Measurements from ENCODE around the gene VPS35L.

Gene VPS35L

DNA sequence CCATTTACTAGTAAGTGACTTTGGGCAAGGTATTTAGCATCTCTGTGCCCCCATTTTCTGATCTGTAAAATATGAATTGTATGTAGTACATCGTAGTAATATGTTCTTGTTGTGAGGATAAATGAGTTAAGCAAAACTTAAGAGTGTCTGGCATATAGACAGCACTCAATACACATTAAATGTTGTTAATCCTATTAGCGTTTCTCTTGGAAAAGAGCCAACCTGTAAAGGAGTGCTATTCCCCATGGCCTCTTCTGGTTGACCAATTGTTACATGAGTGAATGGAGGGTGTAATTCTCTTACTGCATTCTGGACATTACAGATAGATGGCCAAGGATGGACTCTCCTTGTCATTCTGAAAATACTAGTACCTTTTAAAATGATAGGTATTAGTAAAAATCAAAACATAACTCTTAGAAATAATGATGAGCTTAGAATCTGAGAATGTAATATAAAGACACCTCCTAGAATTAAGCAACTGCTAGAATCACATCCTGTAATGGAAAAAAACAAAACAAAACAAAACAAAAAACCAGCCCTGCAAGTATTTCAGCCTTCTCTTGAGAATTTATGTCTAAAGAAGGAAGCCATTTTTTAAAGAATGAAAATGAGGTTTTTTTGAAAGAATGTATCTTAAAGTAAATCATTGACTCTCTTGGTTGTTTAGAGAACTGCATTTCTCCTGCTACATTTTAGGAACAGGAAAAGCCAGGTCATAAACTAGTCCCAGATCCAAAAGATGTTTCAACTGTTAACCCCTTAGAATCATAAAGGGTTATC, 193.1 kb downstream of the VPS35L start:
- DNase-seq (ENCODE audit: low spot score): no peak

DNA sequence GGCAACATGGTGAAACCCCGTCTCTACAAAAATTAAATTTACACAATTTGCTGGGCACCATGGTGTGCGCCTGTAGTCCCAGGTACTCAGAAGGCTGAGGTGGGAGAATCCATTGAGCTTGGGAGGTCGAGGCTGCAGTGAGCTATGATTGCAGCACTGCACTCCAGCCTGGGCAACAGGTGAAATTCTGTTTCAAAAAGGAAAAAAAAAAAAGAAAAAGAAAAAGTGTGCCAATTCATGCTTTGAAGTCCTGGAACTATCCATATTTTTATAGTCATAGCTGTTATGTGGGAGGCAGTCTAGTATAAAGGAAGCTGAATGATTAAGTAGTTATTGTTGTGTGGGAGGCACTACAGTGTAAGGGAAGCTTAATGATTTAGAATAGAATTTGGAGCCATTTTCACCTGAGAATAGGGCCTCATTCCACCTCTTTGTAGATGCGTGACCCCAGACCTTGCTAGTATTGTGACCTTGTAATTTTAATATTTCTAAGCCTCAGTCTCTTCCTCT, 194.1 kb downstream of the VPS35L start:
- no peak for DNase-seq (ENCODE audit: low spot score)

Data from AG08395 (cell line).